Measurements from ENCODE around the gene DLGAP4. TPM values are rescaled to one million over a fixed set of nuclear protein-coding genes. Genes with fewer than 3 reads are reported as not detected.

Gene DLGAP4
- total RNA-seq, 2 donors from 2014 or later, result 30.6 to 38.3 TPM

GRCh38 chr20:36281785-36282380 is 24.3 kb upstream of the DLGAP4 start:
- Mint-ChIP-seq H3K4me3 (no peak overlapping the region), H3K36me3 (ENCODE audit: insufficient read depth in 2 of 2) (no peaks in the 10 kb centered on the region), H3K9me3 (no peaks in the 10 kb centered on the region), H3K27me3 (ENCODE audit: low read depth) (peaks cover 25% of the 10 kb centered on the region), H3K27ac (no peak overlapping the region), H3K4me1 (ENCODE audit: low read depth) (no peaks in the 10 kb centered on the region)
- ATAC-seq (replicated peaks in 1 of 2), result no peak
- DNase-seq, result no peak

- DNase-seq, result no peak
- Mint-ChIP-seq H3K27ac (no peak overlapping the region), H3K27me3 (ENCODE audit: low read depth) (peaks cover 45% of the 10 kb centered on the region), H3K36me3 (ENCODE audit: insufficient read depth in 2 of 2) (no peaks in the 10 kb centered on the region), H3K9me3 (no peaks in the 10 kb centered on the region), H3K4me3 (no peak overlapping the region), H3K4me1 (ENCODE audit: low read depth) (no peaks in the 10 kb centered on the region)
- no peak for ATAC-seq (replicated peaks in 1 of 2)
These were observed 21.4 kb upstream of the DLGAP4 start for GRCh38 chr20:36284751-36285150.

- no peaks in the 10 kb centered on the region for H3K4me1 Mint-ChIP-seq (ENCODE audit: low read depth)
- peaks cover 38% of the 10 kb centered on the region for H3K27me3 Mint-ChIP-seq (ENCODE audit: low read depth)
- ATAC-seq (replicated peaks in 1 of 2) (no peak), DNase-seq (no peak)
- H3K27ac Mint-ChIP-seq, result no peak overlapping the region
- H3K36me3 Mint-ChIP-seq (ENCODE audit: insufficient read depth in 2 of 2), result no peaks in the 10 kb centered on the region
- no peaks in the 10 kb centered on the region for H3K9me3 Mint-ChIP-seq
- no peak overlapping the region for H3K4me3 Mint-ChIP-seq
These were observed 20.2 kb upstream of the DLGAP4 start for GRCh38 chr20:36285746-36286447.

GRCh38 chr20:36297656-36298055 is 8.5 kb upstream of the DLGAP4 start:
- DNase-seq (no peak), ATAC-seq (replicated peaks in 1 of 2) (no peak)
- H3K4me1 Mint-ChIP-seq (ENCODE audit: low read depth), result no peaks in the 10 kb centered on the region
- no peaks in the 10 kb centered on the region for H3K9me3 Mint-ChIP-seq
- peaks cover 26% of the 10 kb centered on the region for H3K27me3 Mint-ChIP-seq (ENCODE audit: low read depth)
- H3K36me3 Mint-ChIP-seq (ENCODE audit: insufficient read depth in 2 of 2), result no peaks in the 10 kb centered on the region
- no peak overlapping the region for H3K27ac Mint-ChIP-seq
- H3K4me3 Mint-ChIP-seq, result no peak overlapping the region

GRCh38 chr20:36298061-36298460 is 8.1 kb upstream of the DLGAP4 start:
- Mint-ChIP-seq H3K4me1 (ENCODE audit: low read depth) (no peaks in the 10 kb centered on the region), H3K27me3 (ENCODE audit: low read depth) (peaks cover 30% of the 10 kb centered on the region), H3K36me3 (ENCODE audit: insufficient read depth in 2 of 2) (no peaks in the 10 kb centered on the region), H3K27ac (no peak overlapping the region), H3K4me3 (no peak overlapping the region), H3K9me3 (no peaks in the 10 kb centered on the region)
- DNase-seq (no peak), ATAC-seq (replicated peaks in 1 of 2) (no peak)

- no peaks in the 10 kb centered on the region for H3K36me3 Mint-ChIP-seq (ENCODE audit: insufficient read depth in 2 of 2)
- ATAC-seq (replicated peaks in 1 of 2), result no peak
- no peaks in the 10 kb centered on the region for H3K9me3 Mint-ChIP-seq
- no peaks in the 10 kb centered on the region for H3K4me1 Mint-ChIP-seq (ENCODE audit: low read depth)
- H3K27ac Mint-ChIP-seq, result no peak overlapping the region
- peaks cover 38% of the 10 kb centered on the region for H3K27me3 Mint-ChIP-seq (ENCODE audit: low read depth)
- no peak overlapping the region for H3K4me3 Mint-ChIP-seq
- DNase-seq, result no peak
These were observed 7.3 kb upstream of the DLGAP4 start for GRCh38 chr20:36298795-36299339.

GRCh38 chr20:36299459-36299858 is 6.7 kb upstream of the DLGAP4 start:
- no peaks in the 10 kb centered on the region for H3K4me1 Mint-ChIP-seq (ENCODE audit: low read depth)
- H3K27ac Mint-ChIP-seq, result no peak overlapping the region
- ATAC-seq (replicated peaks in 1 of 2) (no peak), DNase-seq (no peak)
- H3K36me3 Mint-ChIP-seq (ENCODE audit: insufficient read depth in 2 of 2), result no peaks in the 10 kb centered on the region
- no peaks in the 10 kb centered on the region for H3K9me3 Mint-ChIP-seq
- H3K27me3 Mint-ChIP-seq (ENCODE audit: low read depth), result peaks cover 44% of the 10 kb centered on the region
- no peak overlapping the region for H3K4me3 Mint-ChIP-seq

GRCh38 chr20:36301359-36302119 is 4.6 kb upstream of the DLGAP4 start:
- no peaks in the 10 kb centered on the region for H3K9me3 Mint-ChIP-seq
- ATAC-seq (replicated peaks in 1 of 2), result no peak

GRCh38 chr20:36303020-36303595 is 3.0 kb upstream of the DLGAP4 start:
- H3K27ac Mint-ChIP-seq, result no peak overlapping the region
- no peaks in the 10 kb centered on the region for H3K9me3 Mint-ChIP-seq
- DNase-seq (no peak), ATAC-seq (replicated peaks in 1 of 2) (no peak)
- H3K4me1 Mint-ChIP-seq (ENCODE audit: low read depth), result no peaks in the 10 kb centered on the region
- H3K27me3 Mint-ChIP-seq (ENCODE audit: low read depth), result peaks cover 49% of the 10 kb centered on the region
- no peaks in the 10 kb centered on the region for H3K36me3 Mint-ChIP-seq (ENCODE audit: insufficient read depth in 2 of 2)
- H3K4me3 Mint-ChIP-seq, result no peak overlapping the region

More at GRCh38 chr20:36301359-36302119, 4.6 kb upstream of the DLGAP4 start:
- Mint-ChIP-seq H3K36me3 (ENCODE audit: insufficient read depth in 2 of 2) (no peaks in the 10 kb centered on the region), H3K4me3 (no peak overlapping the region), H3K4me1 (ENCODE audit: low read depth) (no peaks in the 10 kb centered on the region), H3K27ac (no peak overlapping the region), H3K27me3 (ENCODE audit: low read depth) (peaks cover 52% of the 10 kb centered on the region)
- DNase-seq, result no peak

GRCh38 chr20:36303831-36304230 is 2.3 kb upstream of the DLGAP4 start:
- no peak for DNase-seq
- Mint-ChIP-seq H3K4me3 (no peak overlapping the region), H3K9me3 (no peaks in the 10 kb centered on the region), H3K4me1 (ENCODE audit: low read depth) (no peaks in the 10 kb centered on the region), H3K27ac (no peak overlapping the region), H3K27me3 (ENCODE audit: low read depth) (peaks cover 56% of the 10 kb centered on the region), H3K36me3 (ENCODE audit: insufficient read depth in 2 of 2) (no peaks in the 10 kb centered on the region)
- ATAC-seq (replicated peaks in 1 of 2), result no peak

GRCh38 chr20:36304786-36305495 is 1.2 kb upstream of the DLGAP4 start:
- Mint-ChIP-seq H3K4me1 (ENCODE audit: low read depth) (no peaks in the 10 kb centered on the region), H3K36me3 (ENCODE audit: insufficient read depth in 2 of 2) (no peaks in the 10 kb centered on the region), H3K9me3 (no peaks in the 10 kb centered on the region), H3K4me3 (peak overlapping the region; percentile 3 to 79), H3K27me3 (ENCODE audit: low read depth) (peaks cover 67% of the 10 kb centered on the region), H3K27ac (no peak overlapping the region)
- no peak for DNase-seq
- no peak for ATAC-seq (replicated peaks in 1 of 2)

- peak overlapping the region; percentile 49 to 77 for H3K4me3 Mint-ChIP-seq
- no peaks in the 10 kb centered on the region for H3K36me3 Mint-ChIP-seq (ENCODE audit: insufficient read depth in 2 of 2)
- ATAC-seq (replicated peaks in 1 of 2) (no peak), DNase-seq (no peak)
- no peaks in the 10 kb centered on the region for H3K4me1 Mint-ChIP-seq (ENCODE audit: low read depth)
- H3K27ac Mint-ChIP-seq, result no peak overlapping the region
- peaks cover 64% of the 10 kb centered on the region for H3K27me3 Mint-ChIP-seq (ENCODE audit: low read depth)
- H3K9me3 Mint-ChIP-seq, result no peaks in the 10 kb centered on the region
These were observed 643 bp downstream of the DLGAP4 start for GRCh38 chr20:36306553-36307411.

Measured in activated T-cell treated with anti-CD3 and anti-CD28 coated beads, Interleukin-2, amount 50 U/mL, for 72 hours (primary cell).